Stromal cell of bone marrow (primary cell): Measurements from ENCODE around the gene MMP23B.
"Not testable (repeated sequence)": the region's sequence is repeated elsewhere in the genome, so short reads cannot be mapped to it uniquely, and the experiment has no call there.

Source experiments
- DNase-seq: peaks from one replicate; pipeline ENCODE4 v3.0.0-alpha.2; 2012; ENCODE audit warnings: low read depth

Gene MMP23B

GRCh38 chr1:1669468-1670440 is 37.8 kb downstream of the MMP23B start:
- no peak for DNase-seq

GRCh38 chr1:1670866-1671265 is 38.9 kb downstream of the MMP23B start:
- DNase-seq = no peak

DNA sequence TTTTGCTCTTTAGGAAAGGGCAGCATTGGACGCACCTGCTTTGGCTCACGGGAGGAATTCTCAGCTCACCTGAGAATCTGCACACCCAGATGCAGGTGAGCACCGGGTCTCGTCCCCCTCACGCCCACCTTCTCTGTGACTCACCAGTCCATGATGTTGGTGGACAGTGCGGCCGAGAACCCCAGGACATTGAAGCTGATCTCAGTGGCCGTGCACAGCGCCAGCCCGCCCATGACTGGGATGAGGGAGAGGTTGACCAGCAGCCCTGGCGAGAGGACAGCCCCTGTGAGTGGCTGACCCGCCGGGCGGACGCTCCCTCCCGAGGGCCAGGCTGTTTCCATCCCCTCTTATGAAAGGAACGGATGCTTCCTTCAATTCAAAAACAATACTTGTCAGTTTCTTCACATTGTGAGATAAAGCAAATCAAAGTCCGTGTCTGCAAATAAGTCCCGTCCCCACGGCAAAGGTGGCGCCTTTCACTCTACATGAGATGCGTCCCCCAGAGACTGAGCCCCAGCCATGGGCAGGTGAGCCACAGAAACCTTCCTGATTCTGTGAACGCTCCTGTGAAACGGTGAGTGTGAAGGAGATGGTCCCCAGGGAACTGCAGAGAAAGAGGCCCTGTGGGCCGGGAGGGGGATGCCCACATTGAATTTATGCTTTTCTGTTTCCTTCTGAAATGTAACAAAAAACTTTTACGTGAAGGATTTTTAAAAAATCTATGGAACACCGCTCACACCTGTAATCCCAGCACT is 39.6 kb downstream of the MMP23B start:
- DNase-seq = no peak

- no peak for DNase-seq
These were observed 40.4 kb downstream of the MMP23B start for GRCh38 chr1:1672181-1672965.

DNA sequence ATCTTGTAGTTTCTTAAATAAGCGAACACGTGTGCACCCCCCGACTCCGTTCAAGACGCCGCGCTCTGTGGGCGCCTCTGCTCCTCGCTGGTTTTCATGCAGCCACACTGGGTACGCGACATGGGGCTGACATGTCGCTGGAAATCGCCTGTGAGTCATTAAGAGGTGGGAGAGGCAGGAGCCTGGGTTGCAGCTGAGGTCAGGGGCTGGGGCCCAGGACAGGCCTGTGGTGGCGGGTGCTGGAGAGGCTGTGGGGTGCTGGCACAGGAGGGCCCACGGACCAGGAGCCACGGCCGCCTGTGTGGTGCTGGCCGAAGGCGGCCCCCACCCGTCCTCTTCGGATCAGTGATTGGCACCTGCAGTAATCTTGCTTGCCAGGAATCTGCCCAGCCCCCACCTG is 42.8 kb downstream of the MMP23B start:
- DNase-seq = not testable (repeated sequence)

GRCh38 chr1:1675218-1675617 is 43.2 kb downstream of the MMP23B start:
- DNase-seq = not testable (repeated sequence)

GRCh38 chr1:1676087-1676486 is 44.1 kb downstream of the MMP23B start:
- DNase-seq = not testable (repeated sequence)

GRCh38 chr1:1677718-1678580 is 46.0 kb downstream of the MMP23B start:
- DNase-seq = no peak

DNA sequence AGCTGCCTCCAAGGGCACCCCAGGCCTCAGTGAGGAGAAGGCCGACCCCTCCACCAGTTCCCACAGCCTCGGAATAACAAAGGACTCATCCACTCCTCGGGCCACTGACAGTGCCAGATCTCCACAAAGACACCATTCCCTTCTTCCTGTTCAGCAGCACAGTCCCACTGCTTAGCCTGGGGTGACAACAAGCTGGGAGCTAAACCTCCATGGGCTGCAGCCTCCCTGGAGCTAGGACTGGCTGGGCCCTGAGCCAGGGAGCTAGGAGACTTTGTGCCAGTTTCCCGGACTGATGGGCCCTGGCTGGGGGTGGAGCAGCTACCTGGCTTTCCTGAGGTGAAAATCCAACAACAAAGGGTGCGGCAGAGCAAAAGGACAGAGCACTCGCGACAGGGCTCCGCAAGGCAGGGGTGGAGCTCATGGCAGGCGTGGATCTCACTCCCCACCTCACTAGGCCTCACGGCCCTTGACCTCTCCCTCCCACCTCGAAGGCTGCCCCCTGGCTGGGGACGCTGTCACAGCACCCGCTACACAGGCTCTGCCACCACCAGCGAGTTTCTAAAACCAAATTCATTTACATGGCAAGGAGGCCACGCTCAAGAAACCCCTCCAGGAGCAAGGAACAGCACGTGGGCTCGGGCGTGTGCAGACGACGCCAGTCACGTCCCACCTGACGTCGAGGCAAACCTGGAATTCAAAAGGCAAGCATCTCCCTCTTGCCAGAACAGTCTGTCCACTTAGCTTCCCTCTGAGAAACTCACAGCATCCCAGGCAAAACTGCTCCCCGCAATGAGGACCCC is 46.8 kb downstream of the MMP23B start:
- DNase-seq = no peak

DNA sequence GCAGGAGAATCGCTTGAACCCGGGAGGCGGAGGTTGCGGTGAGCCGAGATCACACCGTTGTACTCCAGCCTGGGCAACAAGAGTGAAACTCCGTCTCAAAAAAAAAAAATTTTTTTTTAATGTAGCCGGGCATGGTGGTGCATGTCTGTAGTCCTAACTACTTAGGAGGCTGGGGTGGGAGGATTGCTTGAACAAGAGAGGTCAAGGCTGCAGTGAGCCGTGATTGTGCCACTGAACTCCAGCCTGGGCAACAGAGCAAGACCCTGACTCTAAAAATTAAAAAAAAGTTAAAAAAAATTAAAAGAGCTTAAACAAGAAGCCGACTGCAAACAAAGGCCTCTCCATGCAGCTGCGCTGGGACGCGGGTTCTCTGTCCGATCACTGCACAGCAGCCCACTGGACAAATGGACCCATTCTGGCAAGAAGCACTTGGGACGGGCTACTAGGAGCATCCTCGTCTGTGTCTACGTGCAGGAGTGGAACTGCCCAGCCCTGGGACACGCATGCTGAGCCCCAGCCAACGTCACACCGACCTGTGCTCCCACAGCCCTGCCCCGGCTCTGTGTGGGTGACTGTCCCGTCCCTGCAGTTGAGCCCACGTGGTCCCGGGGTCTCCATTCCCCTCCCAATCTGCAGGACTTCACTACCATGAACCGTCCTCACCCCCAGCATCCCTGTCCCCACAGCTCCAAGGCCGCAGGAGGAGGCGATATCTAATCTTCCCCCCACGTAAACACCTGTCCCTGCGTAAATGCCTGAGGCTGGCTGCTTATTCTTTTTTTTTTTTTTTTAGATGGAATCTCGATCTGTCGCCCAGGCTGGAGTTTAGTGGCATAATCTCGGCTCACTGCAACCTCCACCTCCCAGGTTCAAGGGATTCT is 48.3 kb downstream of the MMP23B start:
- no peak for DNase-seq

GRCh38 chr1:1680912-1681273 is 48.9 kb downstream of the MMP23B start:
- no peak for DNase-seq

DNA sequence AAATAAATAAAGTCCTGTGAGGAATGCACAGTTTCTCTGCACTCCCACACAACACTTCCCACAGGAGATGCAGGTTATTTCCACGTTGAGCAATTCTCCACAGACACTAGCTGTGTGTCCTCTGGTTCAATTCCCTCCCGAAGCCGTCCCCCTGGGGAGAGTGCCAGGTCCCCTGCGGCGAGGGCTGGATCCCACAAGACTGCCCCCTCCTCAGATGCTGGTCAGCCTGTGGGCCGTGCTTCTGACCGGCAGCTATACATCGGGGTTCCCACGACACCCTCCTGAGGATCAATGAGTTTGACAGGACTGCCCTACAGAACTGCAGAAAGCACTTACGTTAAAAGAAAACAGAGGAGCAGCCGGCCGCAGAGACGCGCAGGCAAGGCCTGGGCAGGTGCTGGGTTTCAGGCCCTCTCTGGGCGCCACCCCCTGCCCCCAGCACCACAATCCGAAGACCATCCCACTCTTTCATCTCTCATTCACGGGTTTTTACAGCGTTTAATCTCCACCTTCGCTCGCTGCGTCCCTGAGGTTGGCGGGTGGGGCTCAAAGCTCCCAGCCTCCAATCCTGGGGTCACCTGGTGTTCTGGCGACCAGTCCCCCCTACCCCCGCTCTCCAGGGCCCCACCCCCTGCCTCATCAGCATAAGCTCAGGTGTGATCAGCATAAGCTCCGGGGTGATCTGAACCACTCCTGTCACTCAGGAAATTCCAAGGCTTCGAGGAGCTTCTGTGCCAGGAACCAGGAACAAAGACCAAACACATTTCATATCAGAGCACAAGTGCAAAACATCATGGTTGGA is 51.3 kb downstream of the MMP23B start:
- DNase-seq = no peak
